Activated T-cell treated with anti-CD3 and anti-CD28 coated beads, Interleukin-2, amount 50 U/mL, for 24 hours (primary cell): ENCODE data around the gene KRT15.

Experiments
- DNase-seq: peaks from one replicate; pipeline ENCODE4 v3.0.0-alpha.2; 2020
- H3K27ac Mint-ChIP-seq: 2 replicates; pipeline ENCODE4 v1.8.0; 2020; ENCODE audit warnings: mild to moderate bottlenecking, mixed read lengths
- H3K27me3 Mint-ChIP-seq: 2 replicates; pipeline ENCODE4 v1.8.0; 2020; ENCODE audit warnings: mixed read lengths
- H3K36me3 Mint-ChIP-seq: 2 replicates; pipeline ENCODE4 v1.8.0; 2020; ENCODE audit warnings: low read depth, mixed read lengths
- H3K4me1 Mint-ChIP-seq: 2 replicates; pipeline ENCODE4 v1.8.0; 2020; ENCODE audit warnings: low read depth, mixed read lengths
- H3K4me3 Mint-ChIP-seq: 2 replicates; pipeline ENCODE4 v1.8.0; 2020; ENCODE audit warnings: mild to moderate bottlenecking, moderate library complexity, mixed read lengths
- H3K9me3 Mint-ChIP-seq: 2 replicates; pipeline ENCODE4 v1.8.0; 2020; ENCODE audit warnings: mixed read lengths

The KRT15 gene

DNA sequence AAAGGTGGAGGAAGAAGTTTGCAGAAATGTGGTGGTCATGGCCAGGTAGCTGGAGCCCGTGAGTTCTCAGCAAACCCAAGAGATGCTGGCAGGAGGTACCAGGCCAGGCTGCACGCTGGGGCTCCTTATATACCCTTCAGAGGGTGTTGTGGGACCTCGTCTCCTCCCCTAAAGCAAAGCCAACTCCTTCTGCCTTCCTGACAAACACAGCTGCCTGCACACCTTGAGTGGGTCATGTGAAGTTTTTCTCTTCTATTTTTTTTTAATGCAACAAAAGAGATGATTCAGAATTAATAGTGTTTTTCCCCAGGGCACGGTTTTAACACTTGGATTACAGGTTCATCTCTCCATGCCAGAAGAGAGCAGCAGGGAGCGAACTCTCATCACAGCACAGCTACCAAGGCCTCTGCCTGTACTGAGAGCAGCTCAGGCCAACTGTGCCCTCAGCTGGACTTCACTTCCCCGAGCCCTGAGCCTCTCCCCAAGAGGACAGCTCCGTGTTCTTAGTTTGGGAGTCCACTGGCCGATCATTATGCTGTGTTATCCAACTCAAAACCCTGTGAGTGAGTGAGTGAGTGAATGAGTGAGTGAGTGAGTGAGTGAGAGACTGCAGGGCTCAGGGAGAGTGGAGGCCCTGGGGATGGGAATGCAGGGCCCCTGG, at the start of gene KRT15:
KRT15 (minus strand) TSS at position 102 of the 661 bp plus-strand sequence; CDS start at position 39, 63 bp downstream.
- no peak within 1 kb of the TSS for H3K27ac Mint-ChIP-seq

DNA sequence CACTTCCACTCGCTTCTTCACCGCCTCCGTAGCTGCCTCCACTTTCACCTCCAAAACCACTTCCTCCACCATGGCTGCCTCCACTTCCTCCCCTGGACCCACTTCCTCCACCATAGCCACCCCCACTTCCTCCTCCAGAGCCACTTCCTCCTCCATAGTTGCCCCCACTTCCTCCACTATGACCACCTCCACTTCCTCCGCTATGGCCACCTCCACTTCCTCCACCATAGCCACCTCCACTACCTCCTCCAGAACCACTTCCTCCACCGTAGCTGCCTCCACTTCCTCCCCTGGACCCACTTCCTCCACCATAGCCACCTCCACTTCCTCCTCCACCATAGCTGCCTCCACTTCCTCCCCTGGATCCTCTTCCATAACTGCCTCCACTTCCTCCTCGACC, 48.6 kb upstream of the KRT15 start:
- peaks cover 10% of the 10 kb centered on the region for H3K9me3 Mint-ChIP-seq
- H3K4me1 Mint-ChIP-seq: peaks cover 10% of the 10 kb centered on the region
- H3K27me3 Mint-ChIP-seq: peaks cover 21% of the 10 kb centered on the region
- no peak overlapping the region for H3K4me3 Mint-ChIP-seq
- no peaks in the 10 kb centered on the region for H3K36me3 Mint-ChIP-seq
- H3K27ac Mint-ChIP-seq: no peak overlapping the region
- no peak for DNase-seq

More for the DNA sequence above, at the start of gene KRT15:
- no peaks in the 10 kb centered on the region for H3K36me3 Mint-ChIP-seq
- no peak for DNase-seq
- no peak within 1 kb of the TSS for H3K4me3 Mint-ChIP-seq
- no peaks in the 10 kb centered on the region for H3K4me1 Mint-ChIP-seq
- H3K9me3 Mint-ChIP-seq: no peaks in the 10 kb centered on the region
- no peaks in the 10 kb centered on the region for H3K27me3 Mint-ChIP-seq

DNA sequence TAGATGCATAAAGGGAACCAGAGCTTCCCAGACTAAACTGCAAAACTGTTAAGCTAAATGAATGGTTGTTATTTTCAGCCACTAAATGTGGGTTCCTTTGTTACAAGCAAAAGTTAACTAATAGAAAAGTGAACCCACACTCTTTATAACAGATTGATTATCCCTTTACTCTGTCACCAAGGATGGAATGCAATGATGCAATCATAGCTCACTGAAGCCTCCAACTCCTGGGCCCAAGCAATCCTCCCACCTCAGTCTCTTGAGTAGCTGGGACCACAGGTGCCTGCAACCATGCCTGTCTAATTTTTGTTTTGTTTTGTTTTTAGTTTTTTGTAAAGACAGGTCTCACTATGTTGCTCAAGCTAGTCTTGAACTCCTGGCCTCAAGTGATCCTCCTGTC, 46.6 kb upstream of the KRT15 start:
- Mint-ChIP-seq H3K4me1 (peaks cover 10% of the 10 kb centered on the region), H3K27me3 (peaks cover 33% of the 10 kb centered on the region), H3K27ac (no peak overlapping the region), H3K36me3 (no peaks in the 10 kb centered on the region), H3K9me3 (peaks cover 10% of the 10 kb centered on the region), H3K4me3 (no peak overlapping the region)
- DNase-seq: no peak

DNA sequence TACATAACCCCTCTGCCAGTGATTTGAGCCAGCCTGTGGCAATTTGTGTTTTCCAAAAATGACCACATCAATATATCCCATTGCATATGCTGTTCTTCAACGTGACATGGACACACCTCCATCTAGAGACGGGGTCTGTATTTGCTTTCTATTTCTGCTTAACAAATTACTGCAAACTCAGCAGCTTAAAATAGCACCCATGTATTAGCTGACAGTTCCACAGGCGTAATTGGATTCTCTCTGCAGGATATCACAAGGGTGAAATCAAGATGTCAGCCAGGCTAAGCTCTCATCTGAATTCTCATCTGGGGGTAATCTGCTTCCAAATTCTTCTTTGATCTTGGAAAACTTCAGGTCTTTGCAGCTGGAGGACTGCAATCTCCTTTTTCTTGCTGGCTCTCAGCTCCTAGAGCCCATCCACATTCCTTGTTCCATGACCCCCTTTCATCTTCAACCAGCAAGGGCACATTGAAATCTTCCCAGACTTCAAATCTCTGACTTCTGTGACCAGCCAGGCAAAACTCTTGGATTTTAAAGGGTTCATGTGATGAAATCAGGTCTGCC, 45.0 kb upstream of the KRT15 start:
- H3K27me3 Mint-ChIP-seq: peaks cover 41% of the 10 kb centered on the region
- H3K36me3 Mint-ChIP-seq: no peaks in the 10 kb centered on the region
- no peak overlapping the region for H3K4me3 Mint-ChIP-seq
- H3K4me1 Mint-ChIP-seq: peaks cover 10% of the 10 kb centered on the region
- peaks cover 10% of the 10 kb centered on the region for H3K9me3 Mint-ChIP-seq
- H3K27ac Mint-ChIP-seq: no peak overlapping the region
- no peak for DNase-seq

DNA sequence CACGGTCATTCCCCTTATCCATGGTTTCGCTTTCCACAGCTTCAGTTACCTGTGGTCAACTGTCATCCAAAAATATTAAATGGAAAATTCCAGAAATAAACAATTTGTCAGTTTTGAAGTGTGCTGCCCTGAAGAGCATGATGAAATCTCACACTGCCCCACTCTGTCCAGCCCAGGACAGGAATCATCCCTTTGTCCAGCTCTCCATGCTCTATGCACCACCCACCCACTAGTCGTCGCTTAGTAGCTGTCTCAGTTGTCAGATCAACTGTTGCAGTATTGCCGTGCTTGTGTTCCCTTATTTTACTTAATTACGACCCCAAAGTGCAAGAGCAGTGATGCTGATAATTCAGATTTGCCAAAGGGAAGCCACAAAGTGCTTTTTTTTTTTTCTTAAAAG, 42.9 kb upstream of the KRT15 start:
- no peaks in the 10 kb centered on the region for H3K9me3 Mint-ChIP-seq
- H3K4me1 Mint-ChIP-seq: no peaks in the 10 kb centered on the region
- H3K4me3 Mint-ChIP-seq: no peak overlapping the region
- H3K27ac Mint-ChIP-seq: no peak overlapping the region
- peaks cover 62% of the 10 kb centered on the region for H3K27me3 Mint-ChIP-seq
- no peaks in the 10 kb centered on the region for H3K36me3 Mint-ChIP-seq
- DNase-seq: no peak

DNA sequence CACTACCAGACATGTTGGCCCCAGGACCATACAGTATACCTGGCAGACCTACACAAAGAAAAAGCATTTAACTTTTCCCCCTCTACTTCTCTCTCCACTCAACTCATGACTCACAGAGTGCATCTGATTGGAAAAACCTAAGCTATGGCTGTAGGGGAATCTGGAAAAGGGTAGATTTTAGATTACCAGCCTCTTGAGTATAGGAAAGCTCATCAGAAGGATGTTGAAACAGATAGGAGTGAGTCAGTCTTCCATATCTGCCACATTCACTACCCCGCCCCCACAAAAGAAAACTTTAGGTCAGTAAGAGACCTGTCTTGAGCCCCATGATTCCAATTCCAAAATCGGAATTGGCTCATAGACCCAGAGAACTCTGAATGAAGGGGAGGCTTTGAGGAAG, 40.9 kb upstream of the KRT15 start:
- H3K4me1 Mint-ChIP-seq: no peaks in the 10 kb centered on the region
- H3K4me3 Mint-ChIP-seq: no peak overlapping the region
- no peak for DNase-seq
- H3K9me3 Mint-ChIP-seq: no peaks in the 10 kb centered on the region
- H3K27me3 Mint-ChIP-seq: peaks cover 70% of the 10 kb centered on the region
- H3K36me3 Mint-ChIP-seq: no peaks in the 10 kb centered on the region
- H3K27ac Mint-ChIP-seq: no peak overlapping the region

DNA sequence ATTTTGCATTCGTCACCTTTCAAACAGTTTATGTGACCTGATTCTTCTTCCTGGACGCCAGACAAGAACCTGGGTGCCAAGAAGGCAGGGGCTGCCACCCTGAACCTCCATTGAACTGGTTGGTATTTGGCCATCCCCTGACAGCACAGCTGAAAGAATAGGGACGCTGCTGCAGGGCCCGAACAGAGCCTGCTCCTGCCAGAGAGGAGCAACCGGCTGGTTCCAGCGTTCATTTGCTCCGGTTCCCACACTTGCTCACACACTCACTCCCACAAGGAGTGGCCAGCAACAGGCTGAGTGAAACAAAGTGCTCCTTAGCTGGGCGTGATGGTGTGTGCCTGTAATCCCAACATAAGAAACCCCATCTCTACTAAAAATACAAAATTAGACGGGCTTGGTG, 38.2 kb upstream of the KRT15 start:
- Mint-ChIP-seq H3K9me3 (no peaks in the 10 kb centered on the region), H3K27me3 (peaks cover 75% of the 10 kb centered on the region), H3K27ac (no peak overlapping the region), H3K36me3 (no peaks in the 10 kb centered on the region), H3K4me3 (no peak overlapping the region), H3K4me1 (no peaks in the 10 kb centered on the region)
- no peak for DNase-seq

DNA sequence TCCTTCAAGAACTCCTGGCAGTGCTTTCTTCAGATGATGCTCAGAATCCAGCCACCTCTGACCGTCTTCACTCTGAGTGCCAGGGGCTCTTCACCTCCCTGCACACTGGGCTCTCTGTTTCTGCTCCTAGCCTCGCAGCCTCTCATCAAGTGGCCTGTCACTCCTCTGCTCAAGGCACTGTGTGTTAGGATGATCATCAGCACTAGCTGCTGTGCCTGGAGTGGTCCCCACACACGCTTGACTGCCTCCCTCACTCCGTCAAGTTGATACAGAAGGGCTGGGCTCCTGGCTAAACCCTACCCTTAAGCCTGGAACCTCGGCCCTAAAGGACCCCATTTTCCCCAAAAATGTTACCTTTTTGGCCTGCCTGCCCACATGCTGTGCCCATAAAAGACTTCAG, 37.6 kb upstream of the KRT15 start:
- no peak overlapping the region for H3K27ac Mint-ChIP-seq
- no peaks in the 10 kb centered on the region for H3K4me1 Mint-ChIP-seq
- no peaks in the 10 kb centered on the region for H3K36me3 Mint-ChIP-seq
- no peak for DNase-seq
- peaks cover 71% of the 10 kb centered on the region for H3K27me3 Mint-ChIP-seq
- H3K4me3 Mint-ChIP-seq: no peak overlapping the region
- H3K9me3 Mint-ChIP-seq: no peaks in the 10 kb centered on the region

DNA sequence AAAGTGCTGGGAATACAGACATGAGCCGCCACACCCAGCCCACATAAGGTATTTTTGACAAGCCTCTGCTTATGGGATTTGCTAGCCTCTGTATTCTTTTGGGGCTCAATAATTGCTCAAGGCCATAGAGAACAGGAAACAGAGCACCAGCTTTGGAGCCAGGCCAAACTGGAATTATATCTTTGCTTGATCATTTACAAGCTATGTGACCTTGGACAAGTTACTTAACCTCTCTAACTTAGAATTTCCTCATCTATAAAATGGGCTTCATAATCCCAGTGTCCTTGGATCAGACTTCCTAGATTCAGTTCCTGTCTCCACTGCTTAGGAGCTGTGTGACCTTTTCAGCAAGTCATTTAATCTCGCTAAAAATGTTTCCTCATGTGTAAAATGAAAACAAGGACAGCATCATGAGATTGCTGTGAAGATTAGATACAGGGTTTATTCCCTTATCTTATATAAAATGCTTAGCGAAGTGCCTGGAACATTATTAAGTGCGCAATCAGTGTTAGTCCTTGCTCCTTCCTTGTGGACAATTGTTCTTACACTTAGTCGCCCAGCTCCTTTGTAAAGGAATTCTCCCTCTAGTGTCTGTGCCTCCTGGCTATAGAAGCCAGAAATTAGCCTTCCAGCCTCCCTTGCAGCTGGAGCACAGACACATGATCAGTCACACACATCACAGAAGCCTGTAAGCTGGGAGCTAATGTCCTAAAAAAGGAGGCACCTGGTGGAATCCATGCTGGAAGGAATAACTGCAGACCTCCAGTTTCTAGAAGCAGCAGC, 36.6 kb upstream of the KRT15 start:
- Mint-ChIP-seq H3K36me3 (no peaks in the 10 kb centered on the region), H3K27ac (no peak overlapping the region), H3K9me3 (no peaks in the 10 kb centered on the region), H3K4me1 (no peaks in the 10 kb centered on the region), H3K4me3 (no peak overlapping the region), H3K27me3 (peaks cover 63% of the 10 kb centered on the region)
- no peak for DNase-seq

DNA sequence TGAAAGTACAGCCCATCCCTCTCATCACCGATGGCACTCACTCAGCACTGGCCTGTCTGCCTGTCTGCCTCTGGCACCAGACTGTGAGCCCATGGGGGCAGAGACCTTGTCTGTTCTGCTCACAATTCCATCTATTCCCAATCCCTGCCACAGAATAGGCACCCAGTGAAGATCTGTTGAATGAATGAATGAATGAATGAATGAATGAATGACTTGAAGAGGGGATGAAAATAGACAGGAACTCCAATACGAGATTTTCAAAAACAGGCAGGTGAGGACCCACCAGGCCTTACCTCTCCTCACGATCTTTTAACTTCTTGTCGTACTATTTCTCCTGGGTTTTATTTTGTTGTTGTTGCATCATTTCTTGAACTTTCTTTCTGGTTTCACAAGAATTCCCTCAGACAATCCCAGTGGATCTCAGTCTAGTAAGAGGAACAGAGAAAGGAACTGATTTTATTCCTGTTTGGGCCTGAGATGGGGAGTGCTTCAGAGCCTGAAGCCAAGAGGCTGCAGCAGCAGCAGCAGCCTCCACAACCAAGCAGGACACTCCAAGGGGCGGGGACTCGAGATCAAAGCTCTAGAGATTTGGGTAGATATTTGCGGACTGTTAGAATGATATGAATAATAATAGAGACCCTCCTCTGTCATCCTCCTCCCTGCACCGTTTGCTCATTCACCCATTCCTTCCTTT, 35.4 kb upstream of the KRT15 start:
- Mint-ChIP-seq H3K27me3 (peaks cover 52% of the 10 kb centered on the region), H3K36me3 (no peaks in the 10 kb centered on the region), H3K27ac (no peak overlapping the region), H3K9me3 (no peaks in the 10 kb centered on the region), H3K4me1 (peaks cover 5% of the 10 kb centered on the region), H3K4me3 (no peak overlapping the region)
- no peak for DNase-seq

DNA sequence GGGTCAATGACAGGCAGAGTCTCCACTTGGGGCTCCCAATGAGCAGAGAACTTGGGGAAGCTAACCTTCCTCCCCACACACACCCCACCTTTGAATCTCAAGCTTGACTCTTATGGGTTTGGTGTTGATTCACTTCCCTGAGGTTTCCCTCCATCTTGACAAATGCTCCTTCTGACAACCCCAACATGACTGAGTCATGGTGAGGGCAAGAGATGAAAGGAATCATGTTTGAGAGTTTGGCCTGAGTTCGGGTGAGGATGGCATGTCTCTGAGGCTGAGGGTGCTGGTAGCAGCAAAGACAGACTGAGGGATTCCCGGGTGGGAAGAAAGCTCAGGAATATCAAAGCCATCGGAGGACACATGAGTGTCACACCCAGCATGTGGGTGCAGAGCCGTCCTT, 34.5 kb upstream of the KRT15 start:
- Mint-ChIP-seq H3K4me3 (no peak overlapping the region), H3K27me3 (peaks cover 44% of the 10 kb centered on the region), H3K9me3 (no peaks in the 10 kb centered on the region), H3K36me3 (no peaks in the 10 kb centered on the region), H3K4me1 (peaks cover 15% of the 10 kb centered on the region), H3K27ac (no peak overlapping the region)
- DNase-seq: no peak

DNA sequence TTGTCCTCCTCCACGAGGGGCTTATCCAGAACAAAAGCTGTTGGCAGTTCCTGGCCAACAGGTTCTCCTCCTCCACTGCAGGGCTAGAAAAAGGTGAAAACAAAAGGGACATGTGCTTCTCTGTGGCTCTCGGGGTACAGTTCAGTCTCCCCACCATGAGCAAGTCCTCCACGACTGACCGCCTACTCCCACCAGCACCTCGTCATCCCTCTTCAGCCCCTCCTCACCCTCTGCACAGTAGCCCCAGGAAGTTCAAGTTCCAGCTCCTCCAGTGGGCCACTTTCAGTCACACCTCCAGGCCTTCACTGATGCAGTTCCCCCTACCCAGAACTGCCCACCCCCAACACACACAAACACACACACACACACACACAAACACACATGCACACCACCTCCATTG, 33.8 kb upstream of the KRT15 start:
- H3K27ac Mint-ChIP-seq: no peak overlapping the region
- H3K4me1 Mint-ChIP-seq: peaks cover 22% of the 10 kb centered on the region
- H3K4me3 Mint-ChIP-seq: no peak overlapping the region
- H3K27me3 Mint-ChIP-seq: peaks cover 37% of the 10 kb centered on the region
- H3K36me3 Mint-ChIP-seq: no peaks in the 10 kb centered on the region
- DNase-seq: no peak
- no peaks in the 10 kb centered on the region for H3K9me3 Mint-ChIP-seq

DNA sequence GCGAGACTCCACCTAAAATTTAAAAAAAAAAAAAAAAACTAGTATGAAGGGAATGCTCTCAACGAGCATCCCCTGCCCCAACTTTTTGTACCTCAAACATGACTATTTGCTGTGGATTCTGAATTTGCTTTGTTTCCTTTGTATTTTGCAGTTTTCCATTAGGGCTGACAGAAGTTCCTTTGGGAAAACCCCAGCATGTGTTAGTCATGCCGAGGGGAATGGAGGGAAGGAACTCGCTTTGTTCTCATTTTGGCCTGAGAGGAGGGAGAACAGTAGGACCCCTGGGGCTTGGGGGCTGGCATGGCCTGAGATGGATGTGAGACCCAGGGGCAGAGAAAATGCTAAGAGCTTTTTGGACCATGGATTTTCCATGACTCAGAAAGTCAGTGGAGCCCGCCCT, 32.7 kb upstream of the KRT15 start:
- peaks cover 23% of the 10 kb centered on the region for H3K4me1 Mint-ChIP-seq
- DNase-seq: no peak
- H3K4me3 Mint-ChIP-seq: no peak overlapping the region
- no peak overlapping the region for H3K27ac Mint-ChIP-seq
- no peaks in the 10 kb centered on the region for H3K9me3 Mint-ChIP-seq
- peaks cover 27% of the 10 kb centered on the region for H3K27me3 Mint-ChIP-seq
- H3K36me3 Mint-ChIP-seq: no peaks in the 10 kb centered on the region

DNA sequence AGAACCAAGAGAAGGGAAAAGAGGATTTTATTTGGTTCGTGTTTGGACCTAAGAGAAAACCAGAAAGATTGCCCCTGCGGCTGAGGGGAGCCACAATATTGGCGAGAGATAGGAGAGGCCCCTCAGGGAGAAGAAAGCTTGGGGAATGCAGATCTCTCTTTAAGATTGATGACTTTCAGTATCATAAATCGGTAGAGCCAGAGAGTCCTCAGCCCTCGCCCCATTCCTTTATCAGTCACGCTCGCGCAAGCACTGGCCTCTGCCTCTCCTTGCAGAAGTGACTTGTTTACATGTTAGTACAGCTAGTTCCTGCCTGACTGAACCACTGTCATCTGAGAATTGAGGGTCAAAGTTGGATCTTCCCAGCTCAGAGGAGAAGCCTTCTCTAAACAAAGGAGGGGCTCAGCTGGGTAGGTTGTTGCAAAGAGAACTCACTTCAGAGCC, 30.9 kb upstream of the KRT15 start:
- no peaks in the 10 kb centered on the region for H3K9me3 Mint-ChIP-seq
- no peak overlapping the region for H3K27ac Mint-ChIP-seq
- H3K4me3 Mint-ChIP-seq: no peak overlapping the region
- H3K27me3 Mint-ChIP-seq: peaks cover 20% of the 10 kb centered on the region
- DNase-seq: no peak
- H3K36me3 Mint-ChIP-seq: no peaks in the 10 kb centered on the region
- peaks cover 23% of the 10 kb centered on the region for H3K4me1 Mint-ChIP-seq
